ENCODE results near the gene PPP2R2C.

PPP2R2C gene

DNA sequence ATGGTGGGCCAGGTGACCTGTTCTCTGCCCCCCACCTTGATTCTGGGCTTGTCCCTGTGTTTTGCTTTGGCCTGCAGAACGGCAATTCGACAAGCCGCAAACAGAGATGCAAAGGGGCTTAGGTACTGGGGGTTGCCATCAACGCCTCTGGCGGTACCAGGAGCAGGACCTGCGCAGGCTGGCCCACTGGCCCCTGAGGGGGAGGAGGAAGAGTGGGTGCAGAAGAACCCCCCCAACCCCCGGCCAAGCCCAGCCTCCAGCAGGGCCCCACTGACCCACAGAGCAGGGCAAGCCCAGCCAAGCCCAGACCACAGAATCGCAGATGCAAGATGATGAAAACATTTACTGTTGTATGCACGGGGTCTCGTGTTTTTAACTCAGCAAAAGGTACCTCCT is 89.4 kb downstream of the PPP2R2C start:
- Histone ChIP-seq H3K27me3 (ENCODE audit: insufficient read depth, poor library complexity, severe bottlenecking) (no peaks in the 10 kb centered on the region), H3K27ac (replicated peaks) (no peak overlapping the region), H3K4me3 (replicated peaks; ENCODE audit: insufficient read depth, low read length) (no peak overlapping the region)
- no peak for DNase-seq (ENCODE audit: low read depth in 1 of 2, low spot score in 1 of 2)
- TF ChIP-seq SPI1 (IDR thresholded peaks at IDR 0.05; ENCODE audit: borderline replicate concordance, low read depth) (no peak), POLR2AphosphoS5 (IDR thresholded peaks at IDR 0.05; ENCODE audit: low read depth) (no peak), GABPA (IDR thresholded peaks at IDR 0.05; ENCODE audit: low read depth) (no peak)
- TF ChIP-seq, protein P1, sequence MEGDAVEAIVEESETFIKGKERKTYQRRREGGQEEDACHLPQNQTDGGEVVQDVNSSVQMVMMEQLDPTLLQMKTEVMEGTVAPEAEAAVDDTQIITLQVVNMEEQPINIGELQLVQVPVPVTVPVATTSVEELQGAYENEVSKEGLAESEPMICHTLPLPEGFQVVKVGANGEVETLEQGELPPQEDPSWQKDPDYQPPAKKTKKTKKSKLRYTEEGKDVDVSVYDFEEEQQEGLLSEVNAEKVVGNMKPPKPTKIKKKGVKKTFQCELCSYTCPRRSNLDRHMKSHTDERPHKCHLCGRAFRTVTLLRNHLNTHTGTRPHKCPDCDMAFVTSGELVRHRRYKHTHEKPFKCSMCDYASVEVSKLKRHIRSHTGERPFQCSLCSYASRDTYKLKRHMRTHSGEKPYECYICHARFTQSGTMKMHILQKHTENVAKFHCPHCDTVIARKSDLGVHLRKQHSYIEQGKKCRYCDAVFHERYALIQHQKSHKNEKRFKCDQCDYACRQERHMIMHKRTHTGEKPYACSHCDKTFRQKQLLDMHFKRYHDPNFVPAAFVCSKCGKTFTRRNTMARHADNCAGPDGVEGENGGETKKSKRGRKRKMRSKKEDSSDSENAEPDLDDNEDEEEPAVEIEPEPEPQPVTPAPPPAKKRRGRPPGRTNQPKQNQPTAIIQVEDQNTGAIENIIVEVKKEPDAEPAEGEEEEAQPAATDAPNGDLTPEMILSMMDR (IDR thresholded peaks at IDR 0.05; ENCODE audit: insufficient read depth, low read length), result no peak
- TF ChIP-seq, protein P2, sequence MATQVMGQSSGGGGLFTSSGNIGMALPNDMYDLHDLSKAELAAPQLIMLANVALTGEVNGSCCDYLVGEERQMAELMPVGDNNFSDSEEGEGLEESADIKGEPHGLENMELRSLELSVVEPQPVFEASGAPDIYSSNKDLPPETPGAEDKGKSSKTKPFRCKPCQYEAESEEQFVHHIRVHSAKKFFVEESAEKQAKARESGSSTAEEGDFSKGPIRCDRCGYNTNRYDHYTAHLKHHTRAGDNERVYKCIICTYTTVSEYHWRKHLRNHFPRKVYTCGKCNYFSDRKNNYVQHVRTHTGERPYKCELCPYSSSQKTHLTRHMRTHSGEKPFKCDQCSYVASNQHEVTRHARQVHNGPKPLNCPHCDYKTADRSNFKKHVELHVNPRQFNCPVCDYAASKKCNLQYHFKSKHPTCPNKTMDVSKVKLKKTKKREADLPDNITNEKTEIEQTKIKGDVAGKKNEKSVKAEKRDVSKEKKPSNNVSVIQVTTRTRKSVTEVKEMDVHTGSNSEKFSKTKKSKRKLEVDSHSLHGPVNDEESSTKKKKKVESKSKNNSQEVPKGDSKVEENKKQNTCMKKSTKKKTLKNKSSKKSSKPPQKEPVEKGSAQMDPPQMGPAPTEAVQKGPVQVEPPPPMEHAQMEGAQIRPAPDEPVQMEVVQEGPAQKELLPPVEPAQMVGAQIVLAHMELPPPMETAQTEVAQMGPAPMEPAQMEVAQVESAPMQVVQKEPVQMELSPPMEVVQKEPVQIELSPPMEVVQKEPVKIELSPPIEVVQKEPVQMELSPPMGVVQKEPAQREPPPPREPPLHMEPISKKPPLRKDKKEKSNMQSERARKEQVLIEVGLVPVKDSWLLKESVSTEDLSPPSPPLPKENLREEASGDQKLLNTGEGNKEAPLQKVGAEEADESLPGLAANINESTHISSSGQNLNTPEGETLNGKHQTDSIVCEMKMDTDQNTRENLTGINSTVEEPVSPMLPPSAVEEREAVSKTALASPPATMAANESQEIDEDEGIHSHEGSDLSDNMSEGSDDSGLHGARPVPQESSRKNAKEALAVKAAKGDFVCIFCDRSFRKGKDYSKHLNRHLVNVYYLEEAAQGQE (IDR thresholded peaks at IDR 0.05; ENCODE audit: insufficient replicate concordance, low read depth), result no peak

DNA sequence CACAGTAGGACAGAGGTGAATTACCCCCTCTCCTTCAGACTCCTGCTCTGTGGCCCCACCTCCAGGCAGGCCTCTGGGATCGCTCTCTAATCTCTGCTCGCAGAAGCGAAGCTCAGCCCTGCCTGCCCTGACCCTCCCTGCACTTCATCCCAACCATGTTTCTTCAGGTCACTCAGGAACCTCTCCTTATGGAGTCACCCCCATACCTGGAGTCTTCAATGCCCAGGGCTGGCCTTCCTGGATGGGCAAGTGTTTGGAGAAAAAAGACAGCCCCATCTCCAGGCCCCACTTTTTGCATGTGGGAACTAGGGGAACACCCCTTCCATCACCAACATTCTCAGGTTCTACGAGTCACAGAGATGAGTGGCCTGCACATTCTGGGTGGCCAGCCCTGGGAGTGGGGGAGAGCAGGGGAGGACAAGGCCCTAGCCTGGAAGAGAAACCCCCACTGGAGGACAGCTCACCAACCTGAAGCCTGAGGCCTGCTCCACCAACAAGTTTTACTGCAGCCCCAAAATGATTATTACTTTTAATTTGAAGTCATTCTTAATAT is 90.8 kb downstream of the PPP2R2C start:
- H3K27ac ChIP-seq (replicated peaks), result no peak overlapping the region
- H3K4me3 ChIP-seq (replicated peaks; ENCODE audit: insufficient read depth, low read length), result no peak overlapping the region
- no peak for DNase-seq (ENCODE audit: low read depth in 1 of 2, low spot score in 1 of 2)
- TF ChIP-seq, protein P2 (IDR thresholded peaks at IDR 0.05; ENCODE audit: insufficient replicate concordance, low read depth), result no peak
- TF ChIP-seq SPI1 (IDR thresholded peaks at IDR 0.05; ENCODE audit: borderline replicate concordance, low read depth), result no peak
- TF ChIP-seq, protein P1 (IDR thresholded peaks at IDR 0.05; ENCODE audit: insufficient read depth, low read length), result no peak
- no peak for TF ChIP-seq POLR2AphosphoS5 (IDR thresholded peaks at IDR 0.05; ENCODE audit: low read depth)
- no peak for TF ChIP-seq GABPA (IDR thresholded peaks at IDR 0.05; ENCODE audit: low read depth)
- no peaks in the 10 kb centered on the region for H3K27me3 ChIP-seq (ENCODE audit: insufficient read depth, poor library complexity, severe bottlenecking)

DNA sequence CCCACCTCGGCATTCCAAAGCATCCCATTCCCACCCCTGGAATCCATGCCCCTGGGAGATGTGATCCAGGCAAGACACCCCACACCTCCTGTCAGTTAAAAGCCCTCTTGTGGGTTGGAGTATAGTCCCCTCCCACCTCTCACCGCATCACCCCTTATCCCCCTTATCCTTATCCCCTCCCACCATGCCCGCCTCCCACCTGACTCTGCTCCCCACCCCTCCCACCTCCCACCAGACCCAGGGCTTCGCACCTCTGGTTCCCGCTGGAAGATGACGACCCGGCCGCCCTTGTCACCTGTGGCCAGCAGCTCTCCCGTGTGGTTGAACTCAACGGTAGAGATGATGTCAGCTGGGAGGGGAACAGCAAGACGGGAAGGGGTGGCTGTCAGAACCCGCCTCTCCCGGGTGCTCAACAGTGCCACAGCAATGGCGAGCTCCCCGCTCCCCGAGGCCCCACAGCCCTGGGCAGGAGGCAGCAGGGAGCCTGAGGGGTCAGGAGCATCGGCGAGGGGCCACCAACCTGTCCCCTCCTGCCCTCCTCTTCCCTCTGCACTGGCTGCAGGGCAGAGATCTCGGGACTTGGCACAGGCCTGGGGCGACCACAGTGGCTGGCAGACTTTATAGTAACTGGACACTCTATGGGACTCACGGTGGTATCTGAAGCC is 91.5 kb downstream of the PPP2R2C start:
- no peak overlapping the region for H3K27ac ChIP-seq (replicated peaks)
- TF ChIP-seq, protein P1 (IDR thresholded peaks at IDR 0.05; ENCODE audit: insufficient read depth, low read length), result no peak
- TF ChIP-seq, protein P2 (IDR thresholded peaks at IDR 0.05; ENCODE audit: insufficient replicate concordance, low read depth), result no peak
- TF ChIP-seq POLR2AphosphoS5 (IDR thresholded peaks at IDR 0.05; ENCODE audit: low read depth), result no peak
- no peak for TF ChIP-seq GABPA (IDR thresholded peaks at IDR 0.05; ENCODE audit: low read depth)
- no peak for TF ChIP-seq SPI1 (IDR thresholded peaks at IDR 0.05; ENCODE audit: borderline replicate concordance, low read depth)
- no peaks in the 10 kb centered on the region for H3K27me3 ChIP-seq (ENCODE audit: insufficient read depth, poor library complexity, severe bottlenecking)
- DNase-seq (ENCODE audit: low read depth in 1 of 2, low spot score in 1 of 2), result no peak
- H3K4me3 ChIP-seq (replicated peaks; ENCODE audit: insufficient read depth, low read length), result no peak overlapping the region

Data from HL-60 (cell line).